HepG2 (cell line): ENCODE results near the gene NCOA6. TPM values are rescaled to one million over a fixed set of nuclear protein-coding genes. Genes with fewer than 3 reads are reported as not detected.

ENCODE experiments used
- FOXP1 ChIP-seq, 2 experiments: fragments of 450-650 bp in 1 of 2; IDR thresholded peaks; 2 replicates each; pipeline ENCODE4 v1.6.1; 2017 to 2018; ENCODE audit warnings: antibody characterized with exemption in 1 of 2
- HIVEP1 ChIP-seq: sonication (generic); formaldehyde crosslinking; IDR thresholded peaks from 2 replicates; pipeline ENCODE4 v1.4.0; 2020; ENCODE audit warnings: mild to moderate bottlenecking, missing genetic modification reagents
- IRF1 ChIP-seq: sonication (generic); formaldehyde crosslinking; IDR thresholded peaks from 2 replicates; pipeline ENCODE4 v1.4.0; 2020; ENCODE audit warnings: low read depth, mild to moderate bottlenecking, missing genetic modification reagents
- NFKBIZ ChIP-seq: IDR thresholded peaks from 2 replicates; pipeline ENCODE4 v1.6.1; 2018; ENCODE audit warnings: missing genetic modification reagents, missing compliant biosample characterization
- NPAS2 ChIP-seq: sonication (generic); formaldehyde crosslinking; IDR thresholded peaks from 2 replicates; pipeline ENCODE4 v1.8.0; 2022; ENCODE audit warnings: mild to moderate bottlenecking, missing genetic modification reagents, borderline replicate concordance
- SNAPC4 ChIP-seq: sonication (generic); formaldehyde crosslinking; IDR thresholded peaks from 2 replicates; pipeline ENCODE4 v1.4.0; 2020; ENCODE audit warnings: mild to moderate bottlenecking, missing genetic modification reagents
- THRA ChIP-seq: sonication (generic); formaldehyde crosslinking; IDR thresholded peaks from 2 replicates; pipeline ENCODE4 v1.4.0; 2020; ENCODE audit warnings: missing genetic modification reagents, borderline replicate concordance
- YEATS4 ChIP-seq: sonication (generic); formaldehyde crosslinking; IDR thresholded peaks from 2 replicates; pipeline ENCODE4 v1.4.0; 2020; ENCODE audit warnings: missing genetic modification reagents, borderline replicate concordance
- ZNF143 ChIP-seq: sonication (generic); formaldehyde crosslinking; IDR thresholded peaks from 2 replicates; pipeline ENCODE4 v1.4.0; 2020; ENCODE audit warnings: missing genetic modification reagents
- ZNF180 ChIP-seq: sonication (generic); formaldehyde crosslinking; IDR thresholded peaks from 2 replicates; pipeline ENCODE4 v1.4.0; 2020; ENCODE audit warnings: low read depth, missing genetic modification reagents, borderline replicate concordance
- ZNF619 ChIP-seq: sonication (generic); formaldehyde crosslinking; IDR thresholded peaks from 2 replicates; pipeline ENCODE4 v1.4.0; 2020; ENCODE audit warnings: mild to moderate bottlenecking, missing genetic modification reagents
- ZNF777 ChIP-seq: sonication (generic); formaldehyde crosslinking; IDR thresholded peaks from 2 replicates; pipeline ENCODE4 v1.4.0; 2020; ENCODE audit warnings: missing genetic modification reagents
- ZNF782 ChIP-seq: sonication (generic); formaldehyde crosslinking; IDR thresholded peaks from 2 replicates; pipeline ENCODE4 v1.4.0; 2020; ENCODE audit warnings: missing genetic modification reagents, mild to moderate bottlenecking, borderline replicate concordance
- polyA plus RNA-seq, 8 experiments: library from polyadenylated mRNA; depleted of rRNA in 3 of 8; stranded (reverse) in 7 of 8; unstranded in 1 of 8; fragments of >200 nt; fragmentation: Illumina TruSeq in 4 of 8; extraction: Trizol in 4 of 8; gene quantifications; 2 replicates each; pipeline versions ENCODE4 v1.2.1 to v1.2.3, GENCODE V29; 2011 to 2016; ENCODE audit warnings: low read depth in 4 of 8, missing spikeins in 1 of 8, mixed read lengths in 1 of 8; ENCODE audit not compliant: insufficient read depth in 1 of 8
- total RNA-seq, 5 experiments: library from RNA; depleted of rRNA; stranded (reverse); fragments of >200 nt; fragmentation: Illumina TruSeq; extraction: Trizol; gene quantifications; 2 replicates each; pipeline ENCODE4 v1.2.3, GENCODE V29; 2016; ENCODE audit warnings: low read depth in 1 of 5

The NCOA6 gene
- total and polyA plus RNA-seq, 2 of the 13 experiments (the other 11 are each of a cell fraction or from before 2014, with no cell fraction given) = 11.2 to 29.3 TPM

- TF ChIP-seq ZNF777 (CRISPR knock-in tag) (no peak; the same call in 1 of the 2 replicates), ZNF619 (CRISPR knock-in tag) (peak; percentile 94), NPAS2 (CRISPR knock-in tag) (no peak), YEATS4 (peak; percentile 94), ZNF180 (CRISPR knock-in tag) (no peak), ZNF782 (peak; percentile 89; the same call in 1 of the 2 replicates), SNAPC4 (CRISPR knock-in tag) (no peak), IRF1 (CRISPR knock-in tag) (no peak; the same call in 1 of the 2 replicates), THRA (CRISPR knock-in tag) (peak; percentile 93), NFKBIZ (peak; percentile 72), HIVEP1 (no peak), ZNF143 (CRISPR knock-in tag) (peak; percentile 99), FOXP1 (IDR thresholded peaks at IDR 0.05) (no peak), FOXP1 (CRISPR knock-in tag; IDR thresholded peaks at IDR 0.05) (no peak; the same call in 1 of the 2 replicates)
Observed at GRCh38 chr20:34676642-34677373, 148.6 kb downstream of the NCOA6 start, which contains the start of gene PIGU (continued).
